G401.6 (cell line): ENCODE results near the gene SEC14L2.
"Not testable (repeated sequence)": the region's sequence is repeated elsewhere in the genome, so short reads cannot be mapped to it uniquely, and the experiment has no call there.

Source experiments
- FAIRE-seq: peaks from 2 replicates; lab custom pipeline; 2012; peaks lifted over from hg19 to GRCh38; lab: Jason Lieb, UNC

SEC14L2 gene

GRCh38 chr22:30429887-30430286, 33.1 kb downstream of the SEC14L2 start:
- FAIRE-seq, result no peak

DNA sequence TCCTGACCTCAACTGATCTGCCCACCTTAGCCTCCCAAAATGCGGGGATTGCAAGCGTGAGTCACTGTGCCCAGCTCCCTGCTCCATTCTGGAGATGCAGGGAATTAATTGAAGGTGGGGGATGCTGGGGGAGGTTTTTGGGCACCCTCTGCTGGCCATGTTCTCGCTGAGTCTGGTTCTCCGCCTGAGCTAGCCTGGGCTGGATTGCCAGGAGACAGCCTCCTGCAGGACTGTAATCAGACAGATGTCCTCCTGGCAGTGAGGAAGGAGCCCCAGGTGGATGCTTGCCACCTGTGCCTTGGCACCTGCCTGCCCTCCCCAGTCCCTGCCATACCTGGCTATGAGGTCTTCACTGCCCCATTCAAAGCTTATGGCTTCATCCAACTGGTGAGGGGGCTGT, 34.1 kb downstream of the SEC14L2 start:
- no peak for FAIRE-seq

DNA sequence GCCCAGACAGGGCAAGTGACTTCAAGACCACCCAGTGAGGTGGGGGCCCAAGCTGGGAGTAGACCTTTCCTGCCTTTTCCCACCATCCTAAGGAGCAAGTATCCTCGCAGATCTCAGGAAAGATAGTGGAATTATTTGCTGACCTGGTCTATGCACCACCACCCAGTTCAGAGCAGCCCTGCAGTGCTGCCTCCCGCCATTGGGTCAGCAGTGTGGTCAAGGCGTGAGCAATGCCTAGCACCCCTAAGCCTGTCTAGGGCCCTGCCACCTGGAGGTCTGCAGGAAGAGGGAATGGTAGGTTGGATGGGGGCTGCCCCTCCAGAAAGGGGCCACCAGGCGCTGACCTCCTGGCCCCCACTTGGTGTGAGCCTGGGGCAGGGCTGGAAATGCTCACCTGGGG, 35.3 kb downstream of the SEC14L2 start:
- FAIRE-seq, result no peak

DNA sequence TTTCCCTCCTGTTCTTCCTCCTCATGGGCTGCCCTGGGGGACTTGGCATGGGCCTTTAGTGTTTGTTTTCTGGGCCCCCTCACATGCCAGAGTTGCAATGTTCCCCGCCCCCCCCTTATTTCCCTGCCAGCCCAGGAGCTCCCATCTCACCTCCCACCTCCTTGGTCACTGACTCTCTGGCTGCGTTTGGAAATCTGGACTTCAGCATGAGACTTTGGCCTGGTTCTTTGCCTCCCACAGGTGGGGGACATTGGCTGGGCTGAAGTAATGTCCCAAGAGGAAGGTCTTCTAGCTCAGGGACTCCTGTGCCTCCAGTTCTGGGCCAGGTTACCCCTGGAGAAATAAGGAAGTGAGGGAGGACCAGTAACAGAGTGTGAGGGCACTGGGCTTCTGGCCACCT, 35.7 kb downstream of the SEC14L2 start:
- FAIRE-seq, result no peak

DNA sequence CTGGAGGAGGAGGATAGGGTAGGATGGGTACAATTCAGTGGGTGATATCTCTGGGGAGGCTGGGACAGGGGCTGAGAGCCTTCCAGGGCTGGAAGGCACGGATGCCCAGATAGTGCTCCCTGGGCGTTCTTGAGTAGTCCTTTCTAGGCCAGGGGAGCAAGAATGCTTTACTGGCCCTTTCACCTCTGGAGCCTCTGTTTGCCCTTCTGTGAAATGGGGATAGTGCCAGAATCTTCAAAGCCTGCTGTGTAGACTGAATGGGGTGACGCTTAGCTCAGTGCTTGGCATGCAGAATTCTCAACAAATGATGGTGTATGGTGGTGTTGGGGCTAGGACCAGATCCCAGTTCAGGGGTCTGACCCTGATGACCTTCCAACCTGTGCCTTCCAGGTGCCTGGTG, 36.4 kb downstream of the SEC14L2 start:
- FAIRE-seq, result no peak

DNA sequence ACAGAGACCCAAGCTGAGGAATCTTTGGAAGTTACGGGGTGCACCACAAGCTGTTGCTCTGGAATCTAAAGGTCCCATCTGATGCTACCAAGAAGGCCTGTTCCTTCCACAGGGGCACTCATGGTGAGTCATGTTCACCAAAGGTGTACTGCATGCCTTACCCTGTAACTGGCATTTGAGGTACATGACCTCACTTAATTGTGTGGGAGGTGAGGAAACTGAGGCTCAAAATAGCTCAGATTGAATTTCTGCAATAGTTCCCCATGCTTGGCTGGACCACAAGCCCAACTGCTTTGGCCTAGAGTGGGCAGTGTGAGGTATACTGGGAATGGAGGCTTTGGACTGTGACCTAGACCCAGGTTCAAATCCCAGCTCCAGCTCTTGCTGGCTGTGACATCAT, 37.0 kb downstream of the SEC14L2 start:
- FAIRE-seq, result no peak

DNA sequence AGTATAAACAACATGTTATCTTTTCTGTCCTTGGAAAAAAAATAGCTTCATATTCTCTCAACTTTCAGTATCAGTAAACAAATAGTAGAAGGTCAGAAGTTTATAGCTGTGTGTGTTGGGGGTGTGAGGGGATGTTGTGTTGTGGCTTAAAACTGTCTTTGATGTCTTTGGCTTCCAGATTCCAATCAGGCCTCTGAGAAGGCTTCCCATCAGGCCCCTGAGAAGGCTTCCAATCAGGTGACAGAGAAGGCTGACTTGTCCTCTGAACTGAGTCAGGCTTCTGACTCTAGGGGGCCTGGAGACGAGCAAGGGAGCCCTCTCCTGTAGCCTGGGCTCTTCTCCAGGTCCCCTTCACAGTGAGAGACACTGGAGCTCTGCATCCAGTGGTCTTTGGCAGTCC, 38.0 kb downstream of the SEC14L2 start:
- no peak for FAIRE-seq

GRCh38 chr22:30435674-30436126, 38.9 kb downstream of the SEC14L2 start:
- FAIRE-seq, result no peak

GRCh38 chr22:30436196-30436595, 39.4 kb downstream of the SEC14L2 start:
- no peak for FAIRE-seq

- no peak for FAIRE-seq
These were observed 41.7 kb downstream of the SEC14L2 start for GRCh38 chr22:30438559-30438958.

DNA sequence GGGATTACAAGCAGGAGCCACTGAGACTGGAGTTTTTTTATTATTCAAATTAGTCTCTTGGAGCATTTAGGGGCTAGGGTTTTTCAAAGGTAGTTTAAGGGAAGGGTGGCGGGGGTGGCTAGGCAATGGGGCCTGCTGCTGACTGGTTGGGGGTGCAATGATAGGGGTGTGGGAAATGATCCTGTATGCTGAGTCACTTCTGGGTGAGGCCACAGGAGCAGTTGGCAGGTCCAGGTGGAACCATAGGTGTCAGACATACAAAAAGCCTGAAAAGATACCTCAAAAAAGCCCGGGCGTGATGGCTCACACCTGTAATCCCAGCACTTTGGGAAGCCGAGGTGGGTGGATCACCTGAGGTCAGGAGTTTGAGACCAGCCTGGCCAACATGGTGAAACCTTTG, 42.4 kb downstream of the SEC14L2 start:
- FAIRE-seq, result no peak

GRCh38 chr22:30439836-30440235, 43.0 kb downstream of the SEC14L2 start:
- FAIRE-seq, result no peak

DNA sequence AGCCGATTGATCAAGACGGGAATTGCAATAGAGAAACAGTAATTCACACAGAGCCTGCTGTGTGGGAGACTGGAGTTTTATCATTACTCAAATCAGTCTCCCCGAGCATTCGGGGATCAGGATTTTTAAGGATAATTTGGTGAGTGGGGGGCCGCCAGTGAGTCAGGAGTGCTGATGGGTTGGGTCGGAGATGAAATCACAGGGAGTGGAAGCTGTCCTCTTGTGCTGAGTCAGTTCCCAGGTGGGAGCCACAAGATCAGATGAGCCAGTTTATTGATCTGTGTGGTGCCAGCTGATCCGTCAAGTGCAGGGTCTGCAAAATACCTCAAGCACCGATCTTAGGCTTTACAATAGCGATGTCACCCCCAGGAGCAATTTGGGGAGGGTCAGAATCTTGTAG, 44.3 kb downstream of the SEC14L2 start:
- no peak for FAIRE-seq

DNA sequence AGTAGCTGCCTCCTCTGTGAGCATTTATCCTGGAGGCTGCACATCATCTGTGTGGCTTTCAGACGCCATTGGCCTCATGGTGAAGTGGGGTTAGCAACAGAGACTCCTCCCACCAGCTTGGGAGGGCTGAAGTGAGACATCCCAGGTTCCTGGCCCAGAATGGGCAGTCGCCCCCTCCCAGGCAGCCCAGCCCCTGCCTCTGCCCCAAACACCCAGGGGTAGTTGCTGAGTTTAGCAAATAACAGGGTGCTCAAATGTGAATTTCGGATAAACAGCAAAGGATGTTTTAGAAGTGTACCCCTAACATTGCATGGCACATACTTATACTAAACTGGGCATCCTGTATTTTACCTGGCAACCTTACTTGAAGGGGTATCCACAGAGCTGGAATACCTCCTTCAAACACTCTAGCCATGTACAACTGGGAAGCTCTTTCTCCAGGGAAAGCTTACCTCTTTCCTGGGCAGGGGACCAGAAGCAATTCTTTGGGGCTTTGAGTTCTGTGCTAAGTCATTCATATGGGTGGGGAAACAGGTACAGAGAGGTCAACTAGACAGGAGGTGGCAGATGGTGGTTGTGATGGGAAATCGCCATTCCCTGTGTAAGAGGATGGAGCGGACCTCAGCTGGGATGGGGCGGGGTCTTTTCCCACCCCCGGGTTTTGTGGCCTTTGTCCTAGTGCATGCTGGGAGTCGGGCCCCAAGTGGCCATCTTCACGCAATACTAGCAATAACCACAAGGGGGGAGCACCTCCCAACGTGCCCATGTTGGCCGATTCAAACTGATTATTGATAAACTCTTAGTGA, 48.0 kb downstream of the SEC14L2 start:
- FAIRE-seq, result peak; percentile 70

DNA sequence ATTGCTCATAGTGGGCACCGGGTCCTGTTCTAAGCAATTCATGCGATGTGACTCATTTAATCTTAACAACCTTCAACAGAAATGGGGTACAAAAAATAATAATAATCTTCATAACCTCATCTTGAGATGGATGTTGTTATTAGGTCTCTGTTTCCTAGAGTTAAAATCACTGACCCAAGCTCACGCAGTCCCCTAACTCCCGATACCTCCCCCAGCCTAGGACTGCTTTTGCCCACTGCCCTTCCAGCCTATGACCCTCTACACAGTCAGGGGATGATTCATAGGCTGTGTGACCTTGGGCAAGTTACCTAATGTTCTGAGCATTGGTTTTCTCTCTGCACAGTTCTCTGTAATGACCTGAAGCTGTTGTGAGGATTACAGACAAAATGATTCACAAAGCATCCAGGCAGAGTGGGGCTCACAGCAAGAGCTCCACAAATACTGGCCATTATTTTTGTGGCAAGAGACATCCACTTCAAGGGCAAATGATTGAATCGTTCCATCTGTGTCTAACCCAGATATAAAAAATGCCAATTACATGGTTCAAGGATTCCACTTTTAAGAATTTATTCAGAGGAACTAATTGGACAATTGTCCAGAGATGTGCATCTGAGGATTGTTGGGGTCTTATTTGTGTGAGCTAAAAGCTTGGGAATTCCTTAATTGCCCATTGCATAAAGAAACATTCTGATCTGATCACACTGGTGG, 48.8 kb downstream of the SEC14L2 start:
- FAIRE-seq, result no peak

DNA sequence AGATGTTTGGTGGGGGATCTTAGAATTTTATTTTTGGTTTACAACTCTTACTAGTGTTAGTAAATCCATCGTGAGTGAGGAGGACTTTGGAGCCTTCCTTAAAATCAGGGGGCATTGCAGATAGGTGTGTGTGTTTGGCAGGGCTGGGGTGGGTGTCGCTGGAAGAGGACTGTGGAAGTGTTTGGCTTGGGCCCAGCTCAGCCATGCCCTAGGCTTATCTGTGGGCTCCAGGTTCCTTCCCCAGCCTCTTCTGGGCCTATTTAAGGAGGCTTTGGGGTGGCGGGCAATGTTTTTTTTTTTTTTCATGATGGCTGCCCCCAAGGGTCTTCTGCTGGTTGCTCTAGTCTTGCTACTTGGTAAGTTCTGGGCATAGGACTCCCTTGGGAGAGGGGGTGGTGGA, 50.8 kb downstream of the SEC14L2 start:
- FAIRE-seq, result no peak

GRCh38 chr22:30451488-30451887, 54.7 kb downstream of the SEC14L2 start:
- not testable (repeated sequence) for FAIRE-seq

DNA sequence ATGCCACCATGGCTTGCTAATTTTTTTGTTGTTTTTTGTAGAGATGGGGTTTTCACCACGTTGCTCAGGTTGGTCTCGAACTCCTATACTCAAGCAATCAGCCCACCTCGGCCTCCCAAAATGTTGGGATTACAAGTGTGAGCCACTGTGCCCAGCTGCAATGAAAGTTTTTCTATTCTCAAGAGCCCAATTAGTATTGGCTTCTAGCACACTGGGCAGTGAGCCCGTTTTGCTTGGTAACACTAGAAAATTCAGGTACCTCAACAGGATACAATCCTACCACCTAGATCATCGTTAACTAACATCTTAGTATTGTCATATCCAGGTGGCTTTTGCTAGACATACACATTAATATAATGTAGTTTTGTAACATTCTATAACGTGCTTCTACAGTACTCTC, 56.0 kb downstream of the SEC14L2 start:
- no peak for FAIRE-seq

DNA sequence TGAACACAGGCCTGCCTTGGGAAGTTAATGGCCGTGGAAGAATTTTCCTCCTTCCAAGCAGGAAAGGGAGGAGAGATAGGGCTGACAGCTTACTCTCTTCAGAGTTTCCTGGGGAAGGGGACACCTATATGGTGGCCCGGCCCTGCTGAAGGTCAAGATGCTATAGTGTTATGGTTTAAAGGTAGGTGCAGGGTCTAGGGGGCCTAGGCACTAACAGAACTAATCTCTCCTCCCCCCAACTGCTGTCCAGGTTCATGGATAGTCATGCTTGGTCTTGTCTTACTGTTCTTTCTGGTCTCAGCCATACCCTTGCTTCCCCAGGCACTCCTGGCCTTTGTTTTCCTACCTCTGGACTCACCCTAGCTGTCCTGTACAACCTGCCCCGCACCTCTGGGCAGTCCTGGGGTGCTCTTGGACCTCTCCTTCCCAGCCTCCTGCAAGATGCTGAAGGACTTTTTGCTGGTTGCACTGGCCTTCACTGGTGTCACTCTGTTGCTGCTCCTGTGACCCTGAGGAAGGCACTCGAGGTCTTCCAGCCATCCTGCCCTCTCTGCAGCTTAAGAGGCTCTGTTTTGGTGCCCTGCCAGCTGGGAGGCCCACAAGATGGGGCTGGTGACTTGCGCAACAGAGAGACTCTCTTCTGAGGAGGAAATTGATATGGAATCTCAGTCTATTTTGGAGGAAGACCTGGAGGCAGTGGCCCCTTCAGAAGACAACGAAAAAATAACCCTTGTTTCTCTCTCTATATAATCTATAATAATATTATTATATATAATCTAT, 57.1 kb downstream of the SEC14L2 start:
- FAIRE-seq, result no peak

GRCh38 chr22:30455075-30455840, 58.4 kb downstream of the SEC14L2 start:
- no peak for FAIRE-seq

GRCh38 chr22:30457981-30458380, 61.2 kb downstream of the SEC14L2 start:
- no peak for FAIRE-seq
